GM12878 (cell line): ENCODE results near the gene IVD. TPM values are rescaled to one million over a fixed set of nuclear protein-coding genes. Genes with fewer than 3 reads are reported as not detected.
A peak's percentile ranks its signal among the peaks of the same experiment; 100 is the strongest.

Source experiments
- ASH2L ChIP-seq: fragments of 300-600, 200-600 bp; sonication (generic); IDR thresholded peaks from 2 replicates; pipeline ENCODE4 v1.6.1; 2017; ENCODE audit warnings: low read depth, mild to moderate bottlenecking, borderline replicate concordance
- FOXK2 ChIP-seq: fragments of 450-650 bp; IDR thresholded peaks from 2 replicates; pipeline ENCODE4 v1.6.1; 2017; ENCODE audit warnings: mild to moderate bottlenecking, moderate library complexity
- JUND ChIP-seq: IDR thresholded peaks from 2 replicates; pipeline ENCODE4 v1.6.1; 2012; ENCODE audit warnings: low read depth, mild to moderate bottlenecking, low read length, improper control_type of control experiment, moderate library complexity
- KDM1A ChIP-seq: fragments of 200-600 bp; sonication (generic); IDR thresholded peaks from 2 replicates; pipeline ENCODE4 v1.6.1; 2016; ENCODE audit warnings: borderline replicate concordance
- LARP7 ChIP-seq: fragments of 450-650 bp; IDR thresholded peaks from 2 replicates; pipeline ENCODE4 v1.6.1; 2017; ENCODE audit warnings: mild to moderate bottlenecking
- SP1 ChIP-seq: IDR thresholded peaks from one replicate; pipeline ENCODE4 v1.6.1; 2011; ENCODE audit warnings: low read depth, low read length
- STAT3 ChIP-seq: IDR thresholded peaks from 2 replicates; pipeline ENCODE4 v1.6.1; 2011; ENCODE audit warnings: low read depth, low read length, improper control_type of control experiment
- SUZ12 ChIP-seq: fragments of 200-600 bp; sonication (generic); IDR thresholded peaks from one replicate; pipeline ENCODE4 v1.6.1; 2018; ENCODE audit warnings: antibody characterized with exemption, mild to moderate bottlenecking; ENCODE audit not compliant: unreplicated experiment
- TCF7 ChIP-seq: IDR thresholded peaks from 2 replicates; pipeline ENCODE4 v1.6.1; 2014; ENCODE audit warnings: antibody characterized with exemption, borderline replicate concordance
- ZNF207 ChIP-seq: fragments of 450-650 bp; IDR thresholded peaks from 2 replicates; pipeline ENCODE4 v1.6.1; 2014; ENCODE audit warnings: antibody characterized with exemption, mild to moderate bottlenecking, borderline replicate concordance
- ZNF622 ChIP-seq: fragments of 450-650 bp; IDR thresholded peaks from 2 replicates; pipeline ENCODE4 v1.6.1; 2017; ENCODE audit warnings: mild to moderate bottlenecking, inconsistent platforms
- polyA plus RNA-seq, 11 experiments: library from polyadenylated mRNA; depleted of rRNA in 4 of 11; unstranded in 6 of 11; stranded (reverse) in 5 of 11; fragments of >200 nt; fragmentation: Nextera tagmentation in 4 of 11; fragmentation: Illumina TruSeq in 1 of 11; extraction: Ambion mirVana in 4 of 11; extraction: Trizol in 1 of 11; gene quantifications; 1 replicate in 1 of 11; 2 replicates in 10 of 11; pipeline versions ENCODE4 v1.2.1 to v1.2.3, GENCODE V29; 2011 to 2016; ENCODE audit warnings: inconsistent platforms in 2 of 11, missing spikeins in 2 of 11, low read depth in 1 of 11
- total RNA-seq, 4 experiments: library from RNA; depleted of rRNA in 3 of 4; stranded (reverse); fragments of >200 nt in 3 of 4; fragmentation: Illumina TruSeq in 1 of 4; extraction: Trizol in 1 of 4; gene quantifications; 2 replicates each; pipeline versions ENCODE4 v1.2.1 to v1.2.3, GENCODE V29; 2013 to 2021
- TF ChIP-seq, protein P1 (sequence below): fragments of 450-650 bp; IDR thresholded peaks from 2 replicates; pipeline ENCODE4 v1.6.1; 2017; ENCODE audit warnings: antibody characterized with exemption, mild to moderate bottlenecking, moderate library complexity
- TF ChIP-seq, protein P2 (sequence below): IDR thresholded peaks from 2 replicates; pipeline ENCODE4 v1.6.1; 2011; ENCODE audit warnings: mild to moderate bottlenecking, low read depth, low read length, moderate library complexity; ENCODE audit not compliant: insufficient replicate concordance
- TF ChIP-seq, protein P3 (sequence below): fragments of 450-650 bp; IDR thresholded peaks from 2 replicates; pipeline ENCODE4 v1.6.1; 2017; ENCODE audit warnings: mild to moderate bottlenecking, moderate library complexity
- TF ChIP-seq, protein P4 (sequence below): IDR thresholded peaks from 2 replicates; pipeline ENCODE4 v1.6.1; 2011; ENCODE audit warnings: borderline replicate concordance, low read depth, mild to moderate bottlenecking, moderate library complexity, low read length; ENCODE audit not compliant: insufficient read depth, poor library complexity, severe bottlenecking
- TF ChIP-seq, protein P5 (sequence below): IDR thresholded peaks from 2 replicates; pipeline ENCODE4 v1.6.1; 2012; ENCODE audit warnings: low read depth, low read length, improper control_type of control experiment

Gene IVD
- total and polyA plus RNA-seq, 10 of the 15 experiments (the other 5 are each of a cell fraction or from before 2014, with no cell fraction given) = 5.3 to 59.8 (median 45.7) TPM

DNA sequence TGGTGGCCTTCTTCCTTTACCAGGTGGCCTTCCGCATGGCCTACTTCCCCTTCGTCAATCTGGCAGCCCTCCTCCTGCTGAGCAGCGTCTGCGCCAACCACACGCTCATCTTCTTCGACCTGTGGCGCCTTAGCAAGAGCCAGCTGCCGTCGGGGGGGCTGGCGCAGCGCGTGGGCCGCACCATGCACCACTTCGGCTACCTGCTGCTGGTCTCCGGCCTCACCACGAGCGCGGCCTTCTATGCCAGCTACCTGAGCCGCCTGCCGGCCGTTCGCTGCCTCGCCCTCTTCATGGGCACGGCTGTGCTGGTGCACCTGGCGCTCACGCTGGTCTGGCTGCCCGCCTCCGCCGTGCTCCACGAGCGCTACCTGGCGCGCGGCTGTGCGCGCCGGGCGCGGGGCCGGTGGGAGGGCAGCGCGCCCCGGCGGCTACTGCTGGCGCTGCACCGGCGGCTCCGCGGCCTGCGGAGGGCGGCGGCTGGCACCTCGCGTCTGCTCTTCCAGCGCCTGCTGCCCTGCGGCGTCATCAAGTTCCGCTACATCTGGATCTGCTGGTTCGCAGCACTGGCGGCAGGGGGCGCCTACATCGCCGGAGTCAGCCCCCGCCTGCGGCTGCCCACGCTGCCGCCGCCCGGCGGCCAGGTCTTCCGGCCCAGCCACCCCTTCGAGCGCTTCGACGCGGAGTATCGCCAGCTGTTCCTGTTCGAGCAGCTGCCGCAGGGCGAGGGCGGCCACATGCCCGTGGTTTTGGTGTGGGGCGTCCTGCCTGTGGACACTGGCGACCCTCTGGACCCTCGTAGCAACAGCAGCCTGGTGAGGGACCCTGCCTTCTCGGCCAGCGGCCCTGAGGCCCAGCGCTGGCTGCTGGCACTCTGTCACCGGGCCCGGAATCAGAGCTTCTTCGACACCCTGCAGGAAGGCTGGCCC is 37.6 kb upstream of the IVD start (continued):
- TF ChIP-seq, protein P1, sequence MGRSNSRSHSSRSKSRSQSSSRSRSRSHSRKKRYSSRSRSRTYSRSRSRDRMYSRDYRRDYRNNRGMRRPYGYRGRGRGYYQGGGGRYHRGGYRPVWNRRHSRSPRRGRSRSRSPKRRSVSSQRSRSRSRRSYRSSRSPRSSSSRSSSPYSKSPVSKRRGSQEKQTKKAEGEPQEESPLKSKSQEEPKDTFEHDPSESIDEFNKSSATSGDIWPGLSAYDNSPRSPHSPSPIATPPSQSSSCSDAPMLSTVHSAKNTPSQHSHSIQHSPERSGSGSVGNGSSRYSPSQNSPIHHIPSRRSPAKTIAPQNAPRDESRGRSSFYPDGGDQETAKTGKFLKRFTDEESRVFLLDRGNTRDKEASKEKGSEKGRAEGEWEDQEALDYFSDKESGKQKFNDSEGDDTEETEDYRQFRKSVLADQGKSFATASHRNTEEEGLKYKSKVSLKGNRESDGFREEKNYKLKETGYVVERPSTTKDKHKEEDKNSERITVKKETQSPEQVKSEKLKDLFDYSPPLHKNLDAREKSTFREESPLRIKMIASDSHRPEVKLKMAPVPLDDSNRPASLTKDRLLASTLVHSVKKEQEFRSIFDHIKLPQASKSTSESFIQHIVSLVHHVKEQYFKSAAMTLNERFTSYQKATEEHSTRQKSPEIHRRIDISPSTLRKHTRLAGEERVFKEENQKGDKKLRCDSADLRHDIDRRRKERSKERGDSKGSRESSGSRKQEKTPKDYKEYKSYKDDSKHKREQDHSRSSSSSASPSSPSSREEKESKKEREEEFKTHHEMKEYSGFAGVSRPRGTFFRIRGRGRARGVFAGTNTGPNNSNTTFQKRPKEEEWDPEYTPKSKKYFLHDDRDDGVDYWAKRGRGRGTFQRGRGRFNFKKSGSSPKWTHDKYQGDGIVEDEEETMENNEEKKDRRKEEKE = no peak
- TF ChIP-seq JUND (0 out of 2 replicates have a peak, but pooled peaks have one; percentile 16), FOXK2 (no peak), LARP7 (peak; percentile 72), ASH2L (no peak), STAT3 (no peak), SUZ12 (no peak), KDM1A (no peak), ZNF207 (no peak), ZNF622 (no peak), SP1 (no peak), TCF7 (no peak)
- TF ChIP-seq, protein P2, sequence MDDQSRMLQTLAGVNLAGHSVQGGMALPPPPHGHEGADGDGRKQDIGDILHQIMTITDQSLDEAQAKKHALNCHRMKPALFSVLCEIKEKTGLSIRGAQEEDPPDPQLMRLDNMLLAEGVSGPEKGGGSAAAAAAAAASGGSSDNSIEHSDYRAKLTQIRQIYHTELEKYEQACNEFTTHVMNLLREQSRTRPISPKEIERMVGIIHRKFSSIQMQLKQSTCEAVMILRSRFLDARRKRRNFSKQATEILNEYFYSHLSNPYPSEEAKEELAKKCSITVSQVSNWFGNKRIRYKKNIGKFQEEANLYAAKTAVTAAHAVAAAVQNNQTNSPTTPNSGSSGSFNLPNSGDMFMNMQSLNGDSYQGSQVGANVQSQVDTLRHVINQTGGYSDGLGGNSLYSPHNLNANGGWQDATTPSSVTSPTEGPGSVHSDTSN = no peak
- TF ChIP-seq, protein P3, sequence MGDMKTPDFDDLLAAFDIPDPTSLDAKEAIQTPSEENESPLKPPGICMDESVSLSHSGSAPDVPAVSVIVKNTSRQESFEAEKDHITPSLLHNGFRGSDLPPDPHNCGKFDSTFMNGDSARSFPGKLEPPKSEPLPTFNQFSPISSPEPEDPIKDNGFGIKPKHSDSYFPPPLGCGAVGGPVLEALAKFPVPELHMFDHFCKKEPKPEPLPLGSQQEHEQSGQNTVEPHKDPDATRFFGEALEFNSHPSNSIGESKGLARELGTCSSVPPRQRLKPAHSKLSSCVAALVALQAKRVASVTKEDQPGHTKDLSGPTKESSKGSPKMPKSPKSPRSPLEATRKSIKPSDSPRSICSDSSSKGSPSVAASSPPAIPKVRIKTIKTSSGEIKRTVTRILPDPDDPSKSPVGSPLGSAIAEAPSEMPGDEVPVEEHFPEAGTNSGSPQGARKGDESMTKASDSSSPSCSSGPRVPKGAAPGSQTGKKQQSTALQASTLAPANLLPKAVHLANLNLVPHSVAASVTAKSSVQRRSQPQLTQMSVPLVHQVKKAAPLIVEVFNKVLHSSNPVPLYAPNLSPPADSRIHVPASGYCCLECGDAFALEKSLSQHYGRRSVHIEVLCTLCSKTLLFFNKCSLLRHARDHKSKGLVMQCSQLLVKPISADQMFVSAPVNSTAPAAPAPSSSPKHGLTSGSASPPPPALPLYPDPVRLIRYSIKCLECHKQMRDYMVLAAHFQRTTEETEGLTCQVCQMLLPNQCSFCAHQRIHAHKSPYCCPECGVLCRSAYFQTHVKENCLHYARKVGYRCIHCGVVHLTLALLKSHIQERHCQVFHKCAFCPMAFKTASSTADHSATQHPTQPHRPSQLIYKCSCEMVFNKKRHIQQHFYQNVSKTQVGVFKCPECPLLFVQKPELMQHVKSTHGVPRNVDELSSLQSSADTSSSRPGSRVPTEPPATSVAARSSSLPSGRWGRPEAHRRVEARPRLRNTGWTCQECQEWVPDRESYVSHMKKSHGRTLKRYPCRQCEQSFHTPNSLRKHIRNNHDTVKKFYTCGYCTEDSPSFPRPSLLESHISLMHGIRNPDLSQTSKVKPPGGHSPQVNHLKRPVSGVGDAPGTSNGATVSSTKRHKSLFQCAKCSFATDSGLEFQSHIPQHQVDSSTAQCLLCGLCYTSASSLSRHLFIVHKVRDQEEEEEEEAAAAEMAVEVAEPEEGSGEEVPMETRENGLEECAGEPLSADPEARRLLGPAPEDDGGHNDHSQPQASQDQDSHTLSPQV = 0 out of 2 replicates have a peak, but pooled peaks have one; percentile 36
- TF ChIP-seq, protein P4, sequence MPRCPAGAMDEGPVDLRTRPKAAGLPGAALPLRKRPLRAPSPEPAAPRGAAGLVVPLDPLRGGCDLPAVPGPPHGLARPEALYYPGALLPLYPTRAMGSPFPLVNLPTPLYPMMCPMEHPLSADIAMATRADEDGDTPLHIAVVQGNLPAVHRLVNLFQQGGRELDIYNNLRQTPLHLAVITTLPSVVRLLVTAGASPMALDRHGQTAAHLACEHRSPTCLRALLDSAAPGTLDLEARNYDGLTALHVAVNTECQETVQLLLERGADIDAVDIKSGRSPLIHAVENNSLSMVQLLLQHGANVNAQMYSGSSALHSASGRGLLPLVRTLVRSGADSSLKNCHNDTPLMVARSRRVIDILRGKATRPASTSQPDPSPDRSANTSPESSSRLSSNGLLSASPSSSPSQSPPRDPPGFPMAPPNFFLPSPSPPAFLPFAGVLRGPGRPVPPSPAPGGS = no peak
- TF ChIP-seq, protein P5, sequence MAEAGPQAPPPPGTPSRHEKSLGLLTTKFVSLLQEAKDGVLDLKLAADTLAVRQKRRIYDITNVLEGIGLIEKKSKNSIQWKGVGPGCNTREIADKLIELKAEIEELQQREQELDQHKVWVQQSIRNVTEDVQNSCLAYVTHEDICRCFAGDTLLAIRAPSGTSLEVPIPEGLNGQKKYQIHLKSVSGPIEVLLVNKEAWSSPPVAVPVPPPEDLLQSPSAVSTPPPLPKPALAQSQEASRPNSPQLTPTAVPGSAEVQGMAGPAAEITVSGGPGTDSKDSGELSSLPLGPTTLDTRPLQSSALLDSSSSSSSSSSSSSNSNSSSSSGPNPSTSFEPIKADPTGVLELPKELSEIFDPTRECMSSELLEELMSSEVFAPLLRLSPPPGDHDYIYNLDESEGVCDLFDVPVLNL = no peak
